Measurements from ENCODE around the gene XYLT2.

The XYLT2 gene

DNA sequence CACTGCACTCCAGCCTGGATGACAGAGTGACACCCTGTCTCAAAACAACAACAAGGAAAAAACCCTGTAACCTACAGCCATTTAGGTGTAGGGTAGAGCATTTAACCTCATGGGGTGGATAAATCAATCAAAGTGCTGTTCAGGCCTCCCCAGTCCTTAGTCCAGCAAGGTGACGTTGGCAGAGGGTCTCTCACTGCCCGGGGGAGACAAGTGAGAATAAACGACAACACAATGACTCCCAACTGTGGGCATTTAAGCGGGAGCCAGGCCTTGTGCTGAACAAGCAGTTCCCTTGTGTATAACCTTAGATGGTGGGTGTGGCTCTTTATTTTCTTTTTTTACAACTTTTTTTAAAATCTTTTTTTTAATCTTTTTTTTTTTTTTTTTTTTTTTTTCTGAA lies 42.3 kb upstream of the XYLT2 start:
- TF ChIP-seq, protein P1, sequence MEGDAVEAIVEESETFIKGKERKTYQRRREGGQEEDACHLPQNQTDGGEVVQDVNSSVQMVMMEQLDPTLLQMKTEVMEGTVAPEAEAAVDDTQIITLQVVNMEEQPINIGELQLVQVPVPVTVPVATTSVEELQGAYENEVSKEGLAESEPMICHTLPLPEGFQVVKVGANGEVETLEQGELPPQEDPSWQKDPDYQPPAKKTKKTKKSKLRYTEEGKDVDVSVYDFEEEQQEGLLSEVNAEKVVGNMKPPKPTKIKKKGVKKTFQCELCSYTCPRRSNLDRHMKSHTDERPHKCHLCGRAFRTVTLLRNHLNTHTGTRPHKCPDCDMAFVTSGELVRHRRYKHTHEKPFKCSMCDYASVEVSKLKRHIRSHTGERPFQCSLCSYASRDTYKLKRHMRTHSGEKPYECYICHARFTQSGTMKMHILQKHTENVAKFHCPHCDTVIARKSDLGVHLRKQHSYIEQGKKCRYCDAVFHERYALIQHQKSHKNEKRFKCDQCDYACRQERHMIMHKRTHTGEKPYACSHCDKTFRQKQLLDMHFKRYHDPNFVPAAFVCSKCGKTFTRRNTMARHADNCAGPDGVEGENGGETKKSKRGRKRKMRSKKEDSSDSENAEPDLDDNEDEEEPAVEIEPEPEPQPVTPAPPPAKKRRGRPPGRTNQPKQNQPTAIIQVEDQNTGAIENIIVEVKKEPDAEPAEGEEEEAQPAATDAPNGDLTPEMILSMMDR (IDR thresholded peaks at IDR 0.05; ENCODE audit: low read depth, low read length, missing control alignments): no peak
- no peak overlapping the region for H3K4me3 ChIP-seq (replicated peaks; ENCODE audit: low read depth, low read length)
- no peak for DNase-seq (ENCODE audit: extremely low read depth, low read depth)

DNA sequence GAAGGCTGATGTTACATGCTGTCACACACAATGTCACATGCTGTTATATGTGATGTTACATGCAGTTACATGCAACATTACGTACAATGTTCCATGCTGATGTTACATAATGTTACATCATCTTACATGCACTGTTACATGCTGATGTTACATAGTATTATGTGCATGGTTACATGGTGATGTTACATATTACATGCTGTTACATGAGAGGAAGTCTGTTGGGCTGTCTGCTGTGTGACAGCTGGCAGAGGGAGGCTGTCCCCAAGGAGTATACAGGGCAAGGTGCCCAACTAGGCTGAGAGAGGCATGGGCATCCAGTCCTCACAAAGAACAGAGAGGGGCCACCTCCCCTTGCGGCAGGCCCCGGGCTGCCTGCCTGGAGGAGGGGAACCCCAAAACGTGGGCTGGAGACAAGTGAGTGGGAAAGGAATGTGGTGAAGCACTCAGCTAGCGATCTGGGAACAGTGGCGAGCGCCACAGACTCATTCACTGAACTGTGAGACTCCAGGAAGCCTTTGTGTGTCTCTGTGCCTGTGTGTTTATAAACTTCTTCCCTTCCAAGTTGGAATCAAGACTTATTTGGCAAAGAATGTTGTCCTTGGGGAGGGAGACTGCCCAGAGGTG lies 41.0 kb upstream of the XYLT2 start:
- DNase-seq (ENCODE audit: extremely low read depth, low read depth): no peak
- no peak overlapping the region for H3K4me3 ChIP-seq (replicated peaks; ENCODE audit: low read depth, low read length)
- TF ChIP-seq, protein P1 (IDR thresholded peaks at IDR 0.05; ENCODE audit: low read depth, low read length, missing control alignments): no peak

DNA sequence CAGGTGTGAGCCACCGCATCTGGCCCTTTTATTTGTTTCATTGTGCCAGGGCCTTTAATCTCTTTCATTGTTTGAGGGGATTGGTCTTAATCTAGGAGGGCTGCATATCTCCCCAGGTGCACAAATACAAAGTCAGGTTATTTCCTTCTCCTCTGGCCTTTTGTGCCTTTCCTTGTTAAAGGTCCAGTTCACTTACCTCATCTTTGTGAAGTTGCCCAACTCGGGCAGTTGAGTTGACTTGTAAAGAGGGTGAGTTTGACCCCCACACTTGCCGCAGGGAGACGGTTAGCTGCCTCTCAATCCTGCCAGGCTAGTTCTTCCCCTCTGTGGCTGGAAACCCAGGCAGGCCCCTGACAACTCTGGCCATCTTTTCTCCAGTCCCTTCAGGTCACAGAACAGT lies 38.3 kb upstream of the XYLT2 start:
- DNase-seq (ENCODE audit: extremely low read depth, low read depth): no peak
- no peak overlapping the region for H3K4me3 ChIP-seq (replicated peaks; ENCODE audit: low read depth, low read length)
- TF ChIP-seq, protein P1 (IDR thresholded peaks at IDR 0.05; ENCODE audit: low read depth, low read length, missing control alignments): no peak

DNA sequence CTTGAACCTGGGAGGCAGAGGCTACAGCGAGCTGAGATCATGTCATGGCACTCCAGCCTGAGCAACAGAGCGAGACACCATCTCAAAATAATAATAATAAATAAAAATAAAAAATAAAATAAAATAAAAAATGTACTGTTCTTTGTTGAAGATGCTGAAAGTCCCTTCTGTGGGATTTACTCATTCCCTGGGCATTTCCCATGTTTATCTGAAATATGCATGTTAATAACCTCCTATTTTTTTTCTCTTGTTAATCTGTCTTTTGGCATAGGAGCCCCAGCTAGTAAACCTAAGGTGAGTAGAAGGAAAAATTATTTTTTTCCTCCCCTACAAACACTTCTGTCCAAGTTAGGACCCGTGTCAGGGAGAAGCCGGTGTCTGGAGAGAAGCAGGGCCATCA lies 37.3 kb upstream of the XYLT2 start:
- TF ChIP-seq, protein P1 (IDR thresholded peaks at IDR 0.05; ENCODE audit: low read depth, low read length, missing control alignments): no peak
- H3K4me3 ChIP-seq (replicated peaks; ENCODE audit: low read depth, low read length): no peak overlapping the region
- no peak for DNase-seq (ENCODE audit: extremely low read depth, low read depth)

DNA sequence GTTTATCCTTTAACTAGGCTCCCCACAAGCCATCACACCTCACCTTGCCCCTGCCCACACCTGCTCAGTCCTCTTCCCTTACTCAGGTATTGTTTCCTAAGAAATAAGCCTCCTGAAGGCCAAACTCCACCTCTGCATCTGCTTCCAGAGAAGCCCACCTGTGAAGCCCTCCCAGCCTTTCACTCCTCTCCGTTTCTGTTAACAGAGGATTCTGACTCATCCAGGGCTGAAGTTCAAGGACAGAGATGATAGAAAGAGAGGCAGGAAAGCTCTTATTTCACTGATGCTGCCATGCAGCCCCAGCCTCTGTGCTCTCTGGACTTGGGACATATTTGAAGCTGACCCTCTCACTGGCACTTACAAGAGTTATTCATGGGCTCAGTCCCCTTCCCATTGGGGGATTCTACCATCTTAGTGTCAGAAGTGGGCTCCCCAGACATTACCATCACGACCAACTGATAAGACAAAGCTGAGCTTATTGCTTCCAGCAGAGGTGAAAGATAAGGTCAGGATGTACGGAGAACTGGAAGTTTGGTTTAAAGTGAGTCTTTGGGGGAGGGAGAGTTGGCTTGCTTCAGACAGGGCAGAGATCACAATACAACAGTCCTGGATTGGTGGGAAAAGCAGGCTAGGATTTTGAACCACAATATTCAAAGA lies 35.3 kb upstream of the XYLT2 start:
- no peak overlapping the region for H3K4me3 ChIP-seq (replicated peaks; ENCODE audit: low read depth, low read length)
- DNase-seq (ENCODE audit: extremely low read depth, low read depth): no peak
- TF ChIP-seq, protein P1 (IDR thresholded peaks at IDR 0.05; ENCODE audit: low read depth, low read length, missing control alignments): no peak

DNA sequence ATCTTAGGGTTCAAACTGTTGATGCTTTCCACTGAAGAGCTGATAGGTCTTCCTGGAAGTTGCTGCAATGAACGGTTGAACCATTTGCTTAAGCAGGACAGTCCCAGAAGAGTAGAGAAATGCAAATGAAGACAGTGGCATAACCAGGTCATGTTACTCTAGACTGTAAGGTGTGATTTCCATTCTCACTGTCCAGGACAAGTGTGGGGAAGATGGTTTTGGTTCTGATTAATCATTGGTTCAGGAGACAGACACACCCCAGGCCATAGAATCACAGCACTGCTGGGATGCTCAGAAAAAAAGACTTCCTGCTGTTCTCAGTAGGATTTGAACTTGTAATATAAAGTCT lies 34.8 kb upstream of the XYLT2 start:
- no peak overlapping the region for H3K4me3 ChIP-seq (replicated peaks; ENCODE audit: low read depth, low read length)
- TF ChIP-seq, protein P1 (IDR thresholded peaks at IDR 0.05; ENCODE audit: low read depth, low read length, missing control alignments): no peak
- DNase-seq (ENCODE audit: extremely low read depth, low read depth): no peak

DNA sequence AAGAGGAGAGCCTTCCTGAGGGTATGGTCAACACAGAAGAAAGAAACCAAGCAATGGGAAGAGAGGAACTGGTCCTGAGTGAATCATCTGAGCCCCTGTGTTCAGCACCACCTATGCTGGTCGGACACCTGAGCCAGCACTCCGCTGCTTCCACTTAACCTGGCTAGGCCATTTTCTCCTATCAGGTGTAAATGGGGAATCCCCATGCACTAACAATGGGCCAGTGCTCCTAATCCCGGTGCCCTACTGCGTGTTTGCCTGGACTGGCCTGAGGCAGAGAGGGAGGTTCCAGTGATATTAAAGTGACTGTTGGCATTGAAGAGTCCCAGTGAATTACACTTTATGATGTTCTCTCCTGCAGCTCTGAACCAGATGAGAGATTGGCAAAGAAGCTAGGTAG lies 34.4 kb upstream of the XYLT2 start:
- TF ChIP-seq, protein P1 (IDR thresholded peaks at IDR 0.05; ENCODE audit: low read depth, low read length, missing control alignments): no peak
- H3K4me3 ChIP-seq (replicated peaks; ENCODE audit: low read depth, low read length): no peak overlapping the region
- DNase-seq (ENCODE audit: extremely low read depth, low read depth): no peak

Measured in HFF-Myc (cell line).